BJ (cell line): ENCODE data around the gene RPN1. TPM values are rescaled to one million over a fixed set of nuclear protein-coding genes. Genes with fewer than 3 reads are reported as not detected.

Experiments
- CTCF ChIA-PET: fragments of 350-600 bp; formaldehyde crosslinking; extraction: SDS; loops from one replicate; lab custom pipeline; 2021; ENCODE audit warnings: antibody characterized with exemption, inconsistent platforms; lab: Yijun Ruan, JAX
- POLR2A ChIA-PET: fragments of 300-600 bp; sonication (Branson Sonifier 250); formaldehyde crosslinking; extraction: SDS; loops from one replicate; lab custom pipeline; 2021; ENCODE audit warnings: antibody characterized with exemption; lab: Charles Lee
- DNase-seq: peaks from one replicate; pipeline ENCODE4 v3.0.0-alpha.2; 2011; ENCODE audit warnings: low read depth
- H3K27me3 ChIP-seq: 2 replicates; pipeline ENCODE4 v1.6.0; 2011; ENCODE audit warnings: low read length; ENCODE audit not compliant: control insufficient read depth, insufficient read depth
- H3K36me3 ChIP-seq: 2 replicates; pipeline ENCODE4 v1.5.1; 2011; ENCODE audit warnings: low read length; ENCODE audit not compliant: control insufficient read depth, insufficient read depth
- H3K4me3 ChIP-seq: 2 replicates; pipeline ENCODE4 v1.5.1; 2011; ENCODE audit warnings: low read depth, mild to moderate bottlenecking, control low read depth, low read length
- CTCF ChIP-seq: IDR thresholded peaks from 2 replicates; pipeline ENCODE4 v1.5.1; 2011; ENCODE audit warnings: low read depth, mild to moderate bottlenecking, control low read depth, inconsistent platforms, low read length, moderate library complexity; ENCODE audit not compliant: insufficient read depth
- polyA minus RNA-seq: library from RNA; depleted of rRNA, polyadenylated mRNA; stranded (reverse); fragments of >200 nt; gene quantifications from 2 replicates; pipeline ENCODE4 v1.2.3, GENCODE V29; 2011; rRNA and poly(A)+ RNA removed
- polyA plus RNA-seq: library from polyadenylated mRNA; depleted of rRNA; stranded (reverse); fragments of >200 nt; gene quantifications from 2 replicates; pipeline ENCODE4 v1.2.3, GENCODE V29; 2011; rRNA removed

RPN1 gene
- polyA plus RNA-seq: 370 and 463 TPM in 2 replicates
- polyA minus RNA-seq: 304 and 491 TPM in 2 replicates

GRCh38 chr3:128650096-128651050 lies at the start of gene RPN1:
Gene RPN1 (minus strand): TSS chr3:128650818. CDS start chr3:128650800, 18 bp downstream.
- H3K4me3 ChIP-seq: peak within 1 kb of the TSS; percentile 100
- POLR2A ChIA-PET: interaction anchor here (0.7 kb wide), 1 partner anchor 228 kb away, joined by 4 read pairs; no protein-coding TSS in a partner anchor
- H3K36me3 ChIP-seq: no peaks in the 10 kb centered on the region
- H3K27me3 ChIP-seq: no peaks in the 10 kb centered on the region
- peak; percentile 76 for DNase-seq
- CTCF ChIA-PET: interaction anchor here (0.8 to 1.8 kb wide), 5 partner anchors 9 to 195 kb away, joined by 3 to 6 read pairs (median 5); no protein-coding TSS in a partner anchor
- TF ChIP-seq CTCF: no peak

- Histone ChIP-seq H3K36me3 (no peaks in the 10 kb centered on the region), H3K27me3 (no peaks in the 10 kb centered on the region), H3K4me3 (peak overlapping the region; percentile 49)
- ChIA-PET CTCF (interaction anchor here (2.8 kb wide), 1 partner anchor 18 kb away, joined by 11 read pairs; no protein-coding TSS in a partner anchor), POLR2A (no interaction called here)
- DNase-seq: no peak
- TF ChIP-seq CTCF: no peak
Observed at GRCh38 chr3:128698211-128699047, 47.8 kb upstream of the RPN1 start.

- Histone ChIP-seq H3K36me3 (no peaks in the 10 kb centered on the region), H3K27me3 (no peaks in the 10 kb centered on the region), H3K4me3 (no peak overlapping the region)
- ChIA-PET POLR2A (interaction anchor here (0.5 kb wide), 1 partner anchor 928 kb away, joined by 7 read pairs; no protein-coding TSS in a partner anchor), CTCF (interaction anchor here (2.8 kb wide), 1 partner anchor 17 kb away, joined by 11 read pairs; no protein-coding TSS in a partner anchor)
- no peak for DNase-seq
- no peak for TF ChIP-seq CTCF
Observed at GRCh38 chr3:128697341-128697740, 46.7 kb upstream of the RPN1 start.

GRCh38 chr3:128693696-128694095 lies 43.1 kb upstream of the RPN1 start:
- Histone ChIP-seq H3K4me3 (no peak overlapping the region), H3K36me3 (no peaks in the 10 kb centered on the region), H3K27me3 (no peaks in the 10 kb centered on the region; the same call in 1 of the 2 replicates)
- ChIA-PET CTCF (interaction anchor here (0.6 to 6.2 kb wide), 2 partner anchors 9 to 12 kb away, joined by 5 to 34 read pairs; no protein-coding TSS in a partner anchor), POLR2A (interaction anchor here (0.6 kb wide), 1 partner anchor 8 kb away, joined by 3 read pairs; no protein-coding TSS in a partner anchor)
- no peak for TF ChIP-seq CTCF
- DNase-seq: no peak
